NCI-H345 treated with DMSO at 0.1 percent for 48 hours (cell line): ENCODE results near the gene TTYH2.

ENCODE experiments used
- DNase-seq: peaks from one replicate; lab custom pipeline; 2025; ENCODE audit not compliant: unreplicated experiment; lab: John Stamatoyannopoulos, UW

The TTYH2 gene

GRCh38 chr17:74234486-74234885 is 21.1 kb downstream of the TTYH2 start:
- DNase-seq, result no peak

GRCh38 chr17:74235040-74235581 is 21.7 kb downstream of the TTYH2 start:
- DNase-seq, result no peak

GRCh38 chr17:74235911-74236371 is 22.6 kb downstream of the TTYH2 start:
- no peak for DNase-seq

- no peak for DNase-seq
These were observed 23.9 kb downstream of the TTYH2 start for GRCh38 chr17:74237321-74237720.

- no peak for DNase-seq
These were observed 25.8 kb downstream of the TTYH2 start for GRCh38 chr17:74239172-74239571.

GRCh38 chr17:74240618-74241205 is 27.3 kb downstream of the TTYH2 start:
- no peak for DNase-seq

- no peak for DNase-seq
These were observed 28.1 kb downstream of the TTYH2 start for GRCh38 chr17:74241431-74241830.

GRCh38 chr17:74241847-74242246 is 28.5 kb downstream of the TTYH2 start:
- DNase-seq, result no peak

GRCh38 chr17:74243013-74243755 is 29.8 kb downstream of the TTYH2 start:
- no peak for DNase-seq

GRCh38 chr17:74244128-74244527 is 30.8 kb downstream of the TTYH2 start:
- no peak for DNase-seq

- no peak for DNase-seq
These were observed 31.2 kb downstream of the TTYH2 start for GRCh38 chr17:74244548-74244947.

- DNase-seq, result no peak
These were observed 31.9 kb downstream of the TTYH2 start for GRCh38 chr17:74245145-74245831.

GRCh38 chr17:74245871-74246270 is 32.5 kb downstream of the TTYH2 start:
- no peak for DNase-seq

GRCh38 chr17:74249590-74250270 is 36.4 kb downstream of the TTYH2 start:
- no peak for DNase-seq

GRCh38 chr17:74250324-74250995 is 37.1 kb downstream of the TTYH2 start:
- no peak for DNase-seq

- DNase-seq, result no peak
These were observed 37.7 kb downstream of the TTYH2 start for GRCh38 chr17:74251051-74251450.

- DNase-seq, result no peak
These were observed 38.2 kb downstream of the TTYH2 start for GRCh38 chr17:74251569-74251968.

GRCh38 chr17:74252211-74252610 is 38.8 kb downstream of the TTYH2 start:
- no peak for DNase-seq

GRCh38 chr17:74253036-74253435 is 39.7 kb downstream of the TTYH2 start:
- DNase-seq, result no peak

- no peak for DNase-seq
These were observed 43.9 kb downstream of the TTYH2 start for GRCh38 chr17:74257311-74257710.
